Left renal cortex interstitium (tissue), 4 donors: ENCODE measurements around the gene COX10. TPM values are rescaled to one million over a fixed set of nuclear protein-coding genes. Genes with fewer than 3 reads are reported as not detected.
"Not testable (repeated sequence)": the region's sequence is repeated elsewhere in the genome, so short reads cannot be mapped to it uniquely, and the experiment has no call there.

ENCODE experiments used
- DNase-seq, 4 donors: peaks; one replicate each; pipeline ENCODE4 v3.0.0-alpha.2; 2013; ENCODE audit warnings: low read depth in 4 of 4, low spot score in 2 of 4, missing footprints in 1 of 4
- polyA plus RNA-seq, 4 donors: library from polyadenylated mRNA; unstranded; fragments of 120-200 nt; gene quantifications; one replicate each; pipeline ENCODE4 v1.2.1, GENCODE V29; 2013; ENCODE audit not compliant: insufficient read length in 4 of 4

The COX10 gene
- polyA plus RNA-seq = 10 to 100 TPM; 16.6 to 18.1 (median 17.1) TPM

DNA sequence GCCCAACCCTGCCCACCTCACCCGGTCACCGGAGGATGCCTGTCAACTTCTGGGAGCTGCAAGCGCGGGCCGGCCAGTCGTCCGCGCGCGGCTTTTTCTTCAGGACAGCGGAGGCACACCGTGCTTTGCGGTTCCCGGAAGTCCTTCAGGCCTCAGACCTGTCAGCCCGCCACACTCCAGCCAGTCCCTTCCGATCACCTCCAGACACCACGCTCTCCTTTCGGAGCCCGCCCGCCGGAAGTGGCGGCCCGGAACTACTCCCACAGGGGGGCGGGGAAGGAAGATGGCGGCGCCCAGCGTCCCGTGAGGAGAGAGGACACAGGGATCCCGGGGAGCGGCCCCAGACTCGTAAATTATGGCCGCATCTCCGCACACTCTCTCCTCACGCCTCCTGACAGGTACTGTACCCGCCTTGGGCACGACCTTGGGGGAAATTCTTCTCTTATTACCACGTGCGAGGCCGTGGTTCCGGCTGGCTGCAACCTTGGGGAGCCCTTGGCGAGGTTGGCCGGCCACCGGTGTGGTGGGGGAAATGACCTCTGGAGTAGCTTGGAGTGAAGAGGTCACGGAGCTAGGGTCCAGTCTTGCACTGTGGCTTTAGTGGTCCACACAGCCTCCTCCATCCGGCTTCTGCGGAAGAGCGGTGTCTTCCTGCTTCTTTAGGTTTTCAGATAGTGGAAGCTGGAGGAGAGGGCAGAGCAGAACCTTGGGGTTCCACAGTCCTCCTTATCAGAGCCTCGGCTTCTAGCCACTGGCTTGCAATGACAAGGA lies at the start of gene COX10:
COX10 (plus strand) TSS at position 254 of the 771 bp plus-strand sequence; CDS start at position 356, 102 bp downstream.
- peak; percentile 58 to 81 (median 72) for DNase-seq

DNA sequence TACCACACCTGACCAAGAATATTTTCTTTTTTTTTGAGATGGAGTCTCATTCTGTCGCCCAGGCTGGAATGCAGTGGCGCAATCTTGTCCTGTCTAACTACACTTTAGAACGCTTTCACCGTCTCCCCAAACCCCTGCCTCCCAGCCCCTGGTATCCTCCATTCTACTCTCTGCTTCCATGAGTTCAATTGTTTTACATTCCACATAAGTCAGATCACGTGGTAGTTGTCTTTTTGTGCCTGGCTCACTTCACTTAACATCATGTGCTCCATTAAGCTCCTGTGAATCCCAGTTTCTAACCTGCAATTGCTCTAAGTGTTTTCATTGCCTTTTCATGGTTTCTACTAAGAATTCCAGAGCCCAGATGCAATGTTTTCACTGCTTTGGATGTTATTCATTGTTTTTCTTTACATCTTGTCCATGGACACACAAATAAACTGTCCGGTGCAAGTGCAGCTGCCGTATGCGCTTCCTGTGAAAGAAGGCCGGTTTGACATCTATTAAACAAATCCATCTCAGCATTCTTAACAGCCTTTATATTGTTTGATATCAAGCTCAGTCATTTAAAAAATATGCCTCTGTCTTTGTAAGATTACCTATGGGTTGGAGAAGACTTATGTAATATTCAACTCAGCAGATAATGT lies 47.5 kb upstream of the COX10 start:
- not testable (repeated sequence) for DNase-seq

DNA sequence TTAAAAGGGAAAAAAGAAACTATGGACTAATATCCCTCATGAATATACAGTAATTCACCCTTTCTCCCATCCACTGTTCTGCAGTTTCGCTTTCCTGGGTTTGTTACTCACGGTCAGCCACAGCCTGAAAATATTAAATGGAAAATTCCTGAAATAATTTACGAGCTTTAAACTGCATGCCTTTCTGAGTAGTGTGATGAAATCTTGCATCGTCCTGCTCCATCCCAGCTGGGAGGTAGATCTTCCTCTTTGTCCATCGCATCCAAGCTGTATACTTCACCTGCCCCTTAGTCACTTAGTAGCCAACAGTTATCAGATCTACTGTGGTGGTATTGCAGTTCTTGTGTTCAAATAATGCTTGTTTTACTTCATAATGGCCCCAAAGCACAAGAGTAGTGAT lies 39.5 kb upstream of the COX10 start:
- not testable (repeated sequence) for DNase-seq

DNA sequence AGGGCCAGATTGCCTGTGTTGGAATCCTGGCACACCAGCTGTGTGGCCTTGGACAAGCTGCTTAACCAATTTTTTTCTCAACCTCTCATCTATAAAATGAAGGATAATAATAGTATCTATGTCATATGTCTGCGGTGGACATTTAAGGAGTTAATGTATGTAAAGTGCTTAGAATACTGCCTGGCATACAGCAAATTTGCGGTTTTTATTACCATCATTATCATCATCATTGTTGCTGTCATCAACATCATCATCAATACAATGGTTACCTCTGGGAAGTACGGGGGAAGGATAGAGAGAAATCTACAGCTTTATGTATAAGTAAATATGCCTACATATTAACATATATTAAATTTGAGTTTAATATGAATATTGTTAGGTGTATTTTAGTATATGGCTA lies 37.1 kb upstream of the COX10 start:
- DNase-seq = no peak

DNA sequence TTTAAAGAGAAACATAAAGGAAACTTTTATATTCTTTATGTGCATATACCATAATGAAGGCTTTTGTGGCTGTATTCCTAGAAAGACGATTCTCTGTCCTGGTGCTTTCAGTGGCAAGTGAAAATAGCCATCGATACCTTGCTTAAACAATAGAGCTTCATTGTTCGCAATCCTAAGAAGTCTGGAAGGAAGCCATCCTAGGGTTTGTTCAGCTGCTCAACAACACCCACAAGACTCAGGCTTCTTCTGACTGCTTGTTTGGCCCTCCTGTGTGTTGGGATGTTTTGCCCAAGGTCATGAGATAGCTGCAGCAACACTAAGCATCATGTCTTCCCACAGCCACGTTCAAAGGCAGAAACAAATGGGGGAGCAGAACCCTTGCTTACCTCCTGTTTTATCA lies 36.1 kb upstream of the COX10 start:
- no peak for DNase-seq

DNA sequence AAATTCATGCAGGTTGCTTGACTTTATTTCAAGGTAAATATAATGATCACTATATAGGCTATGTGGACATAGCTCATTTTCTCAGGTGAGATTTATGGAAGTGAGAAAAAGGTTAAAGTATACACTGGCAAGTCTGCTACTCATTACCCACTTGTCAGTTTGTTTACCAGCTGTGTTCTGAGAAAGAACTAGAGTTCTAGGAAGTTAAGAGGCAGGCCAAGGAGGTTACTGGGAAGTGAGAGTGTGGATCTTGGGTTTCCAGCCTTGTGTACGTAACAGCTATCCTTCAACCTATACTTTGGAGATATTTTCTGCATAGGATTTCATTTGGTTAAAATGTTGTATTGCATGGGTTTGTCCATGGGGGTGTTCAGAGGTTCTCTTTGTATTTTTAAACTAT lies 31.9 kb upstream of the COX10 start:
- no peak for DNase-seq

DNA sequence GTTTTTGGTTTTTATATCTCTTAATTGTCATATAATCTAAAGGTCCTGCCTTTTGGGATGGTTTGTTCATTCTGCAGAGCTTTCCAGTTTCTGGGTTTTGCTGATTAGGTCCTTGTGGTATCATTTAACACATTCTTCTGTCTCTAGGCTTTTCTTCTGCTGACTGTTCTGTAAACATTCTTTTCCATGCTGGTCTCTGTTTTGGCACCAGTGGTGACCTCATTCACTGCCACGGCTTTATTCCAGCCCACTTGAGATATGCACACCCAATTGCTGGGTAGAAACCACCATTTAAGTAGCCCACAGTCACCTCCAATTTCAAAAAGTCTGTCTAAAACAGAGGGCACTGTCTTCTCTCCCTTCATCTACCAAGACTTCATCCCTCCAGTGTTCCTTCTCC lies 31.1 kb upstream of the COX10 start:
- DNase-seq = no peak

DNA sequence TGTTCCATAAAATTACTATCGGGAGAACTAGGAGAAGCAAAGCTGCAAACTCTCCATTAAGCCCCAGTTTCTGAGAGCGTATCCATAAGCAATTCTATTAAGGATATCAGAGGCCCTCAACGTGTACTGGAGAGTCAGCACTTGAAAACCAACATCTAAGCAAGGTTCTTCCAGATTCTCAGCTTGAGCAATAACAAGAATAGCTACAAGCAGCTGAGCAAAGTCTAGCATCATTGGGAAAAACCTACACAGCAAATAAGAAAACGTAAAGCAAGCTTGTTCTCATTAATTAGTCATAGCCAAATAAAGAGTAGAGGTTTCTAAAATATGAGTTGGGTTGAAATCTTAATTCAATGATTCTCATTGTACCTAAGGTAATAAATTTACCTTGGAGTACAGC lies 26.9 kb upstream of the COX10 start:
- no peak for DNase-seq

DNA sequence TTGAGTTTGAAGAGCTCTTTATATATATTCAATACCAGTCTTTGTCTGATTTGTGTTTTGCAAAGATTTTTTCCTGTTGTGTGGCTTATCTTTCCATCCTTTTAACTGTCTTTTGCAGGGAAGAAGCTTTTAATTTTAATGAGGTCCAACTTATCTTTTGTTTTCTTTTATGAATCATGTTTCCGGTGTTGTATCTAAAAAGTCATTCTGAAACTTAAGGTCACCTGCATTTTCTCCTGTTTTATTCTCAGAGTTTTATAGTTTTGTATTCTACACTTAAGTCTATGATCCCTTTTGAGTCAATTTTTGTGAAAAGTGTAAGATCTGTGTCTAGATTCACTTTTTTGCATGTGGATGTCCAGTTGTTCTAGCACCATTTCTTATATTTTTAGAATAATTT lies 24.6 kb upstream of the COX10 start:
- no peak for DNase-seq

DNA sequence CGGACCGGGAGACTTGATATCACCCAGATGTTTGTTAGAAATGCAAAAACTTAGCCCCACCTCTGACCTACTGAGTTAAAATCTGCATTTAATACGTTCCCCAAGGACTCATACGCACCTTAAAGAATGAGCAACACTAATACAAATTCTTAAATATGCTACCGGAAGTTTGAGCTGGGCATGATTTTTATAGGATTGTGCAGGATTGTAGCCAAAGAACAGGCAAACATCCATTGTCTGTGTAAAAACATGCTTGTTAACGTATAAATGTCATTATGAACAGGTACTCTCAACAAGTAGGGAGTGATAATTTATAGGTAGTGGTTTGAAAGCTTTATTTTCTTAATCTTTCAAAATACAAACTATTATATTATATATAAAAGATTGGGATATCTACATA lies 22.3 kb upstream of the COX10 start:
- no peak for DNase-seq

DNA sequence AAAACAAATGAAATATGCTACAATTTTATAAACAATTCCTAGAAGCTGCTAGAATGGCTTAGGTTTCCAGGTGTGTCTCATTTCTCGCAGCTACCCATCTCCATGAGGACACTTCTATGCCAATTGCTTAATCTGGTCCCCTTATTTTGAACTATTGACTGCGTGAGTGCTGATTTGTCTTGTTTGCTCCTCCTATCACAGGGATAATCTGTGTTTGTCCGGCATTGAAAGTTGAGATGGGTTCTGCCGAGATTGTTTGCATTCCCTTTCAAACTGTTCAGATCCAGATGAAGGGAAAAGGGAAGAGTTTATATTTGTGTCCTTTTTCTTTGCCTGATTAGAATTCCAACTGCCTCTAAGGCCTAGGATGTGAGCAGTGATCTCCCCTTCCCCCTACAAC lies 21.7 kb upstream of the COX10 start:
- DNase-seq = no peak

DNA sequence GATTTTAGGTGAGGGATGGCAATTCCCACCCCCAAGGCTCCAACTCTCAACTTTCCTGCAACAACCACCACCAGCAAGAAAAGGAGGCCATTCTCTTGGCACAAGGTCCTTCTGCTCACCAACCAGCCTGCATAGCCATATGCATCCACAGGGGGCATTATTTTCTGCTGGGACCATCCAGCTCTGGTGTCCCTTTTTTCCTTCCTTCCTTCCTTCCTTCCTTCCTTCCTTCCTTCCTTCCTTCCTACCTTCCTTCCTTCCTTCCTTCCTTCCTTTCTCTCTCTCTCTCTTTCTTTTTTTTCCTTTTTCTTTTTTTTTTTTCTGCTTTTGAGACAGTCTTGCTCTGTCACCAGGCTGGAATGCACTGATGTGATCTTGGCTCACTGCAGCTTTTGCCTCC lies 21.1 kb upstream of the COX10 start:
- no peak for DNase-seq

DNA sequence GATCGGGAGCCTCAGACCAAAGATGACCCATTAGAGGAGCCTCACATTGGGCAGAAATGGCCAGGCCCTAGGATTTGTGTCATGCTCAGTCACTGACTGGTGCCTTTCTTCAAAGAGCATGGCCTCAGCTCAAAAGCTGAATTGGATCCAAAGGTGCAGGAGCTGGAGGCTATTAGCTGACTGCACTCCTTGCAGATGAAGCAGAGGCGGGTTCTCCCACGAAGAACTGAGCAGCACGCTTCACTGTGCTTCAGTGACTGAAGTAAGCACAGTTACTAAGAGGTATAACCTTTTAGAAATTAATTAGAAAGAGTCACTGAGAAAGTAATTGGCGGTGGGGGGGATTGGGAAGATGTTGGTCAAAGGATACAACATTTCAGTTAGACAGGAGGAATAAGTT lies 18.7 kb upstream of the COX10 start:
- no peak for DNase-seq

DNA sequence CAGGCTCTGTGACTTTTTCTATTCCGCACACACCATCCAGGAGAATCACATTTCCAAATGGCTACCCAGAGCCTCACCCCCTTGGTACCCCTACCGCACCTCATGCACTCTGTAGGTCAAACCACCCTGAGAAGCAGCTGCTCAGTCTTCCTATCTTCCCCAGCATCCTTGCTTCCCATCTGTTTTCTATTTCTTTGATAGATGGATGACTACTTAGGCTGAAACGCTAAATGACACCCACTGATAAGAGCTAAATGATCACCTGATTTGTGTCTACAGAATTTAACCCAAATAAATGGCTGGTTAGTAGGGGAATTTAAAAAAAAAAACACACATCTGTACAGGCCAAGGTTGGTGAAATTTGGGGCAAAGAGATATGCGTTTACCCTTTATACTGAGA lies 17.6 kb upstream of the COX10 start:
- DNase-seq = no peak

DNA sequence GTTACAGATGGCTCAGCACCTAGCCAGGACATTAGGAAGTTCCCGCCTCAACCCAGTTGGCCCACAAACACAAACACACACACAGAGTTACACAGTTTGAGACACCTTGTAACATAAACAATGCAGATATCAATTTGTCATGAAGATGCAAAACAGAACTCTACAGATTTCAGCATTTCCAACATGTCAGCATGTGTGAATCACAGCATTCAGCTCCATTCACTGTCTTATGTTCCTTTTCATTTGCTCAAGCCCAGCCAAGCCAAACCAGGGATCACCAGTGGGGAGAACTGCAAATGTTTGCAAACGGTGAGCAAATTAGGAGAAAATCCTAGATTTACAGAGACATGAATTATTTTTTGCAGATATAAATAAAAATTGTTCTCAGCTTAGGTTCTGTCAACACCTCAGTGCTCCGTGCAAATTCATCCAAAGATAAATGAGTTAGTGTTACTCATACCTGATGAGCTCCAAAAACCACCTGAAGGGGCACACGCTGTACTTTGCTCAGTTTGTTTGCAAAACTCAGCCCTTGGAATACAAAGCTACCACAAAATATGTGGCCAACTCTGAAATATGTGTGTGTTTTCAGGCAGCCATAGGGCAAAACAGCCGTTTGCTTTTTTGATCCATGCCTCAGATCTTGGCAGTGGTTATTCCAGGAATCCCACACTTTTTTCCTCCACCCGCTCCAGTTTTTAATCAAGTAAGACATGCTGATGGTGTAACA lies 16.3 kb upstream of the COX10 start:
- no peak for DNase-seq

DNA sequence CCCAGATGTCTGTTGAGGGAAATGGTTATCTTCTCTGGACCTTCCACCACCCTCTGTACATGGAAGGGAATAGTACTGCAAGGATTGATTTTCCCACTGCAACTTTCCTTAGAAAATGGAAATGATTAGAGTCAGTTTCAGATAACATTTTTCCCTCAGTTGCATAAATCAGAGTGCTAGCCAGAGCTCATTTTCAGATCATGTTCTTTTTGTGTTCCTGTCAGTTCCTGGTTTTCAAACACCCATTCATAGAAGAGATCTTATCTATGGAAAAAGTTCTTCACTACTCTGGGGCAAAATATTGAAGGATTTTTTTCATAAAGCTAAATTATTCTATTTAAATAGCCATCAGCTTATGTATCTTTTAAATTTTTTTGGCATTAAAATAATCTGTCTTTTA lies 11.7 kb upstream of the COX10 start:
- no peak for DNase-seq

DNA sequence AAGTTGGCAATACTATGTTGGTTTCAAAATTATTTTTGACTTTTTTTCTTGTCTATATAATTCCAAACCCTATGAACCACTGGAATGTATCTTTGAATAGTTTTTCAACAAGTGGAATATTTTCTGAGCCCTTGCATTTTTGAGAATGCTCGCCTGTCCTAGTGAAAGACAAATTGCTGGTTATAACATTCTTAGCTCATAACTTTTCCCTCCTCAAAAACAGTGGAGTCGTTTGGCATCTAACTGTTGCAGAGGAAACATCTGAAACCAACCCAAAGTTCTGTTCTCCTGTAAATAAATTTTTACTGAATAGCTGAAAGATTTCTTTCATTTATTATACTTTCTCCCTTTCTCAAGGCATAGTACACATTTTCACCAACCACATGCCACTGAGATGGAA lies 11.3 kb upstream of the COX10 start:
- no peak for DNase-seq

DNA sequence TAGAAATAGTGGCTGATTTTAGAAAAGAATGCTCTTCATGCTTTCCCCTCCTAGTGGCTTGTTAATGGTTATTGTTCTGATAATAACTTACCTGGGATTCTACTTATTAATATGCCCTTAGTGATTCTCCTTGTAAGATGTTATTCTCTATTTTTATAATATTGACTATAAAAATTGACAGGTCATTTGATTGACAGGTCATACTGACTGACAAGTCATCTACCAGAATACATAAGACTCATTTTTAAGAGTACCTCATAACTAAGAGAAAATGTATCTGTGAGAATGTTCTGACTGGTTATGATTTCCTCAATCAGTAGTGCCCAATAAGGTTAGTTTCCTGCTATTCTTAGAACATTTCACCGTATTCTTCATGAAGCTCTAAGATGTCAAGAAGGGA lies 8.6 kb upstream of the COX10 start:
- DNase-seq = no peak

DNA sequence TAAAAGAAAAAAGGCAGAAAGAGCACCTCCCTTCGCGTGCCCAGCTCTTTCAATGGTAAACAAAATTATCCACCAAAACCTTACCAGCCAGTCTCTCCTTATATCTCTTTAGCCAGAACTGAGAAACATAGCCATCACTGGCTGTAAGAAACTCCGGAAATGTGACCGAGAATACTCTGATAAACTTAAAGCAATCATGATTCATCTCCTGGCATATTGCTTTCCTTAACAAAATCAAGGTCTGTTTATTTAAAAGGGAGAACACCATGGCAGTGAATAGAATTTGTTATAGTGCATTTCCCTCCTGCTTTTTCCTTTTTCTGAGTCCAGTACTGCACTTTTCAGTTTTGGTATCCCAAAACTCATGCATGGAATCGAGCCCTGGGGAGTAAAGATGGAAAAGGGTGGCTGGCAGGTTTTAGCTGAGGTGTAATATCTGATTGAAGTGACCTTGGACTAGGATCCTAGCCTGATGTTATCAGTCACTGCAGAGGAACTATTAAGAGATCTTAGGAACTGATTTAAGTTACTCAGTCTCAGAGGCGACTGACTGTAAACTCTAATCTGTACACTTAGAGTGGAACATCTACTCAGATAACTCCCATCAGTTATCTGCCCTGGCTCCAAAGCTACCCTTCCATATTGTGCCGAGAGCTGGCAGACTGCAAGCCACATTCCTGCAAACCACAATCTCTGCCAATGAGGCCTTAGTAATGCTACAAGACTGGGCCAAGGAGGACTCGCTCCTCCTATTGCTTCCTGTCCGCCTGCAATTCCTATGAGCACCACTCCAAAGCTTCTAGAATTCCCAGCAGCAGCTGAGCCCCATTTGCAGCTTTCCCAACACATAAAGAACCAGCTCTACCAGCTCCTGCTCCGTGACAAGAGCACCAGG lies 7.4 kb upstream of the COX10 start:
- DNase-seq = no peak

DNA sequence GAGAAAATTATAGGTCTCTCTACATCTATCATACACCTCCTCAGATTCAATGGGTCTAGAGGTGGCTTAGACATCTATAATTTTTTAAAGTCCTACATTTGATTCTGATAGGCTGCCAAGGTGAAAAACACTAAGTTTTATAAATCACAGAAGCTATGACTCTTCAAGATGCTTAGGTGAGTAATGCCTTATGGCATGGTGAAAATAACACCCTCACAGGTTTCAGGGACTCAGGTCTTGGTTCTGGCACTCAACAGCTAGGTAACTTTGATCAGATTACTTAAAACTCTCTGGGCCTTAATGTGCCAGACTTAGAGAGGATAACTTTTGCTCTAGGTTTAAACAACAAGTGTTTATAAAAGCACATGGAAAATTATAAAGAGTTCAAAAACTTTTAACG lies 2.0 kb upstream of the COX10 start:
- no peak for DNase-seq
